Measurements from ENCODE around the gene ATP5F1B.
"Not testable (repeated sequence)": the region's sequence is repeated elsewhere in the genome, so short reads cannot be mapped to it uniquely, and the experiment has no call there.

Gene ATP5F1B

DNA sequence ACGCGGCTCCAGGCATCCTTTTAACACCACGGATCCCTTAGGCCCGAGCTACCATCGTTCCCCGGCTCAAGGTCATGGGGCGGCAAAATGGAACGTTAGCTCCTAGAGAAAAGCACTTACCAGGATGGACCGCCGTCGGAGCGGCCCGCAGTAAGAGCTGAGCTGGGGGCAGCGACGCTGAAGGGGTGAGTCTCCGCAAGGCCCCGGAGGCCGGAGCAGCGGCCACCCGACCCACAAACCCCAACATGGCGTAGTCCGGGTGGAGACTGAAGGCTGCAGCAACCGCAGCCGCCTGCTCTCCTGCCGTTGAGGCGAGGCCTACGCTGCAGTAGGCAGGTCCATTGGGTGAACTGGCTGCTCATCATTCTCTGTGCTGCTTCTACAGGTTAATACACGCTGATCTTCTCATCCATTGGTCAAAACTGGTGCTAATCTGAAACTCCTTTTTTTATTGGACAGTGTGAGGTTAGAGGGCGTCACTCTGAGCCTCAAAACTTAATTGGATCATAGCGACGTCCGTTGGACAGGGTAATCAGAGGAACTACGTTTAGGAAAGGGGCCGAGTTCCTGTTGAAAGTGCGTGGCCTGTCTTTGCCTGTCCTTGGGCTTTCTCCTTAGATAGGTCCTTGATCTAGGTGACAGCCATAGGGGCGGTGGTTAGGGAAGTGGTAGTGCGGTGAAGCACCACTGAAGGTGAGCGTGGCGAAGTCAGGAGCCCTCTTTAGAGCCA lies at the start of gene ATP5F1B:
TSS of gene ATP5F1B (minus strand) at position 268 of the 730 bp plus-strand sequence. CDS start at position 247, 21 bp downstream.
- peak; percentile 98 for DNase-seq (ENCODE audit: low spot score)

DNA sequence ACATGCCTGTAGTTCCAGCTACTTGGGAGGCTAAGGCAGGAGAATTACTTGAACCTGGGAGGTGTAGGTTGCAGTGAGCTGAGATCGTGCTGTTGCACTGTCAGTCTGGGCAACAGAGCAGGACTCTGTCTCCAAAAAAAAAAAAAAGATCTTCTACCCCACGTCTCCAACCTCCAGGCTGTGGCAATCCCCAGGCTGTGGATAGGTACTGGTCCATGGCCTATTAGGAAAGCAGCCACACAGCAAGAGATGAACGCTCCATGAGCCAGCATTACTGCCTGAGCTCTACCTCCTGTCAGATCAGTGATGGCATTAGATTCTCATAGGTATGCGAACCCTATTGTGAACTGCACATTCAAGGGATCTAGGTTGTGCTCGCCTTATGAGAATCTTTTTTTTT lies 48.4 kb upstream of the ATP5F1B start:
- DNase-seq (ENCODE audit: low spot score), result no peak

DNA sequence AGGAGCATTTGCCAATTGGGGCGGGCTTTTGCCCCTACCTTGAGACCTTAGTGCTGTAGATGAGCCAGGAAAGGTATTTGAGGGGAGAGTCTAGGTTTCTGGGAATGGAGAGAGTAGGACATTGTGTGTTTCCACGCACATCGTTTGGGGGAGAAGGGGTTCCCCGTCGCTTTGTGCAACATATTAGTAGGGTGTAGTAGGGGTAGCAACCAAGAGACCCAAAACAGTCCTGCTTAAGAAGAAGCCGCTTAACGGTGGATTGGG lies 43.0 kb upstream of the ATP5F1B start:
- DNase-seq (ENCODE audit: low spot score), result no peak

- DNase-seq (ENCODE audit: low spot score), result peak; percentile 98
Measured at GRCh38 chr12:56688129-56688845, 42.5 kb upstream of the ATP5F1B start, which contains the start of gene PTGES3. TSS of gene PTGES3 (minus strand) at chr12:56688284. CDS start at chr12:56687999, 285 bp downstream.

DNA sequence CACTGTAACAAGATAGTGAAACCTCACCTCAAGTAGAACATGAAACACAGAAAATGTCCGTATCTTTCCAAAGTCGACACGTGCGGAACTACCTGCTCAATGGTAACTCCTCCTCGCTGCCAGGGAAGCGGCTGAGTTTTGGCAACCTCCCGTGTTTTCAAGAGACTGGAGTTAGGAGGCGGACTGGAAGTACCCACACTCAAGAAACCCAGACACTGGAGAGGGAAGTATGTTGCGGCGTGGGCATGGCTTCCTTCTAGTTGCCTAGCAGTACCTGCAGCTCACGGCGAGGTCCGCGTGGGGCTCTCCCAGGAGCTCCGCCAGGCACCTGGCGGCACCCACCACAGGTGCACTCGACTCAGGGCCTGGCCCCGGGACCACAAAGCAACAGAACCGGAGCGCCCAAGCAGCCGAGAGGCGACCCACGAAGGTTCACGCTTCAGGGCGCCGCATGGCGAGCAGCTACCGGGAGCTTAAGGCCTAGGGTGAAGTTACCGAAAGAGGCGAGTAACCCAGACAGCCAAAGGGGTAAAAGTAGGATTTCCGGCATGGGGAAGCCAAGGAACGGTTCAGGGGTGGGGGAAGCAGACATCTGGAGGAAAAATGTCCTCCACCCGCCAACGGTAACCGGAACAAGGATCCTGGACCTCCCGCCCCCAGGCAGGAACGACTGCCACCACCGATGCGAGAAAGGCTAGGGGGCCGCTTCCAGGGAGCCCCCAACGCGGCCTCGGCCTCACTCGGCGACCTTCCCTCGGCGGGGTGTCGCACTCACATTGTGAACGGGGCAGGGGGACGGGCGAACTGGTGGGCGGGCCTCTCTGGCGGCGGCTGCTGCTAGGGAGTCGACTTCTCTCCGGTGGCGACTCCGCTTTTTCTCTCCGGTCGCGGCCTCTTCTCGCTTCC lies 41.7 kb upstream of the ATP5F1B start:
- peak; percentile 48 for DNase-seq (ENCODE audit: low spot score)

DNA sequence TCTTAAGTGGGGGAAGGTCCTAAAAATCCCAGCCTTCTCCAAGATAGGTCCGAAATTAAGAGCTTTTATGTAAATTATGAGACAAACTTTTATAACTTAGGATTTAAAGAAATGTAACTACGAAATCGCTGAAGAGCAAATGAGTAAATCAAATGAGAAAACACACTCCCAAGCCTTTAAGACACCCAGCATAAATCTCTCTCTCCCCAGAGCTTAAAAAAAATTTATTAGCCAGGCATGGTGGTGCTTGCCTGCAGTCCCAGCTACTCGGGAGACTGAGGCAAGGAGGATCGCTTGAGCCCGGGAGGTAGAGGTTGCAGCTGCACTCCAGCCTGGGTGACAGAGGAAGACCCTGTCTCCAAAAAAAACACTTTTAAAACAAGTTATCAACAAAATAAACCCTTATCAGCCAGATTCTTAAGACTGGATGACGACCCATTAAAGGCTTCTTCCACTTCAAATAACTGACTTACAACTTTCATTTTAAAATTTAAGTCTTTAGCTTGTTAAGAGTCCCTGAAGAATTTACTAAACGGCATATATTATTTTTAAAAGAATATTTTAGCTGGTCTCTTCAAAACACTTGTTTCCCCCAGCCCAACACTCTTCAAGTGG lies 39.1 kb upstream of the ATP5F1B start:
- DNase-seq (ENCODE audit: low spot score), result no peak

DNA sequence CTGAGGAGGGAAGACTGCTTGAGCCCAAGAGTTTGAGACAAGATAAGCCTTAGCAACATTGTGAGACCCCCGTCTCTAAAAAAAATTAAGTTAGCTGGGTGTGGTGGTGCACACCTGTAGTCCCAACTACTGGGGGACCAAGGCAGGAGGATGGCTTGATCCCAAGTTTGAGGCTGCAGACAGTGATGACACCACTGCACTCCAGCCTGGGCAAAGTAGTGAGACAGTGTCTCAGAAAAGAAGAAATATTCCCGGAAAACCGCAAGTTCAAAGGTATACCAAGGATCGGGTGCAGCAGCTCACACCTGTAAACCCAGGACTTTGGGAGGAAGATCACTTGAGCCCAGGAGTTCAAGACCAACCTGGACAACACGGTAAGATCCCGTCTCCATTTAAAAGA lies 36.5 kb upstream of the ATP5F1B start:
- DNase-seq (ENCODE audit: low spot score), result no peak

DNA sequence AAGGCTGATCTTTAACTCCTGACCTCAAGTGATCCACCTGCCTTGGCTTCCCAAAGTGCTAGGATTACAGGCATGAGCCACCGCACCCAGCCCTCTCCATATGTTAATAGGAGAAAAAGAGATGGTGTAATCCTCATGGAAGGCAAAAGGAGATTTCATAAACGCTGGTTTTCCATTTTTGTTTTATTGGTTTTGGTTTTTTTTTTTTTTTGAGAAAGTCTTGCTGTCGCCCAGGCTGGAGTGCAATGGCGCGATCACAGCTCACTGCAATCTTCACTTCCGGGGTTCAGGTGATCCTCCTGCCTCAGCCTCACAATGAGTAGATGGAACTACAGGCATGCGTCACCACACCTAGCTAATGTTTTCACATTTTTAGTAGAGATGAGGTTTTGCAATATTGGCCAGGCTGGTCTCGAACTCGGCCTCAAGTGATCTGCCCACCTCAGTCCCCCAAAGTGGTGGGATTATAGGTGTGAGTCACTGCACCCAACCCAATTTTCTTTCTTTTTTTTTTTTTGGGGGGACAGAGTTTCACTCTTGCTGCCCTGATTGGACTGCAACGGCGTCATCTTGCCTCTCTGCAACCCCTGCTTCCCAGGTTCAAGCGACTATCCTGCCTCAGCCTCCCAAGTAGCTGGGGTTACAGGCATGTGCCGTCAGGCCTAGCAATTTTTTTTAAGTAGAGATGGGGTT lies 34.2 kb upstream of the ATP5F1B start:
- no peak for DNase-seq (ENCODE audit: low spot score)

- no peak for DNase-seq (ENCODE audit: low spot score)
Measured at GRCh38 chr12:56678852-56679251, 33.1 kb upstream of the ATP5F1B start.

DNA sequence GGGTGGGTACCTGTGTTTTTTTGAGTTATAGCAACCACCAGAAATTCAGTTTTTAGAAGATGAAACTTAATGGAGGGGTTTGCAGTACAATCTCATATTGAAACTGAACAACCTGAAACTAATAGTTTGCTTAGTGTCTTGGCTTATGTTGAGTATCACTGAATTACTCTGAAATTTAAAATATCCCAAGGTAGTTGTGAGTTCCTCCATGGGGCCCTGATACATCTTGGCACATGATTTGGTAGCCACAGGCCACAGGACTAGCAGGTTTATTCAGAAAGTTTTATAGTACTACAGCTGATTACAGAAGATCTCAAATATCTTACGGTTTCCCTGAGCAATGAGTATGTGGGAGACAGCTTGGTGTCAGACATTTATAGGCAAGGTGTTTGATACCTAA lies 31.9 kb upstream of the ATP5F1B start:
- DNase-seq (ENCODE audit: low spot score), result no peak

GRCh38 chr12:56676851-56677580 lies 31.2 kb upstream of the ATP5F1B start:
- DNase-seq (ENCODE audit: low spot score), result no peak

DNA sequence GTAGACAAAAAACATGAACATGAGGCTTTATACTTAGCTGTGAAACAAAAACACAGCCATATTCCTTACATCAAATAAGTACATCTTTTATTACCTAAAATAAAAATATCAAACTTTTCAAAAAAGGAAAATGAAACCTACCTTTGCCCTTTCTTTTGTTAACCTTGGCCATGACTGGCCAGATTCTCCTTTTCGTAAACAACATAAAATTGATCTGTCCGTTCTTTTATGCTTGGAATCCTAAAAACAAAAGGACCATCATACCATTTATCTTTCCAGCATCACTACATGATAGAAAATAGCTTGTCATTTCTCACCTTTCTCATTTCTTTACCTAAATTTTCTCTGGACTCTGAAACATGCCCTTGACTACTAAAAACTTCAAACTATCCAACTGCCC lies 25.8 kb upstream of the ATP5F1B start:
- no peak for DNase-seq (ENCODE audit: low spot score)

DNA sequence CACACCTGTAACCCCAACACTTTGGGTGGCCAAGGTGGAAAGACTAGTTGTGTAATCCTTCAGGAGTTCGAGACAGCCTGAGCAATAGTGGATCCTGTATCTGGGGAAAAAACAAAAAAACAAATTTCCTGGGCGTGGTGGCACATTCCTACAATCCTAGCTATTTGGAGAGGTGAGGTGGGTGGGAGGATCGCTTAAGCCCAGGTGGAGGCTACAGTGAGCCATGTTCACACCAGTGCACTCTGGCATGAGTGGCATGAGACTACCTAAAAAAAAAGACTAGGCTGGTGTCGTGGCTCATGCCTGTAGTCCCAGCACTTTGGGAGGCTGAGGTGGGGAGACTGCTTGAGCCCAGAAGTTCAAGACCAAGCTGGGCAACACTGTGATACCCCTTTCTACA lies 25.1 kb upstream of the ATP5F1B start:
- no peak for DNase-seq (ENCODE audit: low spot score)

- no peak for DNase-seq (ENCODE audit: low spot score)
Measured at GRCh38 chr12:56668197-56668457, 22.3 kb upstream of the ATP5F1B start.

DNA sequence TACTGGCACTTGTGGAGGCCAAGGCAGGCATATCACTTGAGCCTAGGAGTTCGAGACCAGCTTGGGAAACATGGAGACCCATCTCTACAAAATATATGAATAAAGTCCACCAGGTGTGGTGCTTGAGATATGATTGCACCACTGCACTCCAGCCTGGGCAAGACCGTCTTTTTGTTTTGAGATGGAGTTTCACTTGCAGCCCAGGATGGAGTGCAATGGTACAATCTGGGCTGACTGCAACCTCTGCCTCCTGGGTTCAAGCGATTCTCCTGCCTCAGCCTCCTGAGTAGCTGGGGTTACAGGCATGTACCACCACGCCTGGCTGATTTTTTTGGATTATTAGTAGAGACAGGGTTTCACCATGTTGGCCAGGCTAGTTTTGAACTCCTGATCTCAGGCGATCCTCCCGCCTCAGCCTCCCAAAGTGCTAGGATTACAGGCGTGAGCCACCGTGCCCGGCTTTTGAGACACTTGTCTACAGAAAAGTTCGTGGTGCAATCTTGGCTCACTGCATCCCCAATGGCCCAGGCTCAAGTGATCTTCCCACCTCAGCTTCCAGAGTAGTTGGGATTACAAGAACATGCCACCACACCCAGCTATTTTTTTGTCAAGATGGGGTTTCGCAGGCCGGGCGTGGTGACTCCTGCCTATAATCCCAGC lies 16.3 kb upstream of the ATP5F1B start:
- no peak for DNase-seq (ENCODE audit: low spot score)

GRCh38 chr12:56661560-56661959 lies 15.8 kb upstream of the ATP5F1B start:
- DNase-seq (ENCODE audit: low spot score), result no peak

DNA sequence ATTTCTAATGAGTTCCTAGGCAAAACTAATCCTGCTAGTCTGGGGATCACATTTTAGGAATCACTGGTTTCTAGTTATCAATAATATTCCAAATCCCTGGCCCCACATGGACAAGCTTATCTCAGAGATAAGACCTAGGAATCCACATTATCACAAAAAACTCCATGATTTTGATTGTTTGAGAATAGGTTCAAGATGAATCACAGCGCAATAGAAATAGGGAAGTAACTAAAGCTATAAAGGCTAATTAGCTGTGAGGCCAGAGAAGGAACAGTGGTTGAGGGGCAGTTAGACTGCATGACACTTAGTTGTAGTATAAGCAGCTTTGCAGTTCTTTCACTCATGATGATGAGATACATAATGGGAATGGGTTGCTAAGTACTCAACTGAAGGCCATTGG lies 13.1 kb upstream of the ATP5F1B start:
- no peak for DNase-seq (ENCODE audit: low spot score)

DNA sequence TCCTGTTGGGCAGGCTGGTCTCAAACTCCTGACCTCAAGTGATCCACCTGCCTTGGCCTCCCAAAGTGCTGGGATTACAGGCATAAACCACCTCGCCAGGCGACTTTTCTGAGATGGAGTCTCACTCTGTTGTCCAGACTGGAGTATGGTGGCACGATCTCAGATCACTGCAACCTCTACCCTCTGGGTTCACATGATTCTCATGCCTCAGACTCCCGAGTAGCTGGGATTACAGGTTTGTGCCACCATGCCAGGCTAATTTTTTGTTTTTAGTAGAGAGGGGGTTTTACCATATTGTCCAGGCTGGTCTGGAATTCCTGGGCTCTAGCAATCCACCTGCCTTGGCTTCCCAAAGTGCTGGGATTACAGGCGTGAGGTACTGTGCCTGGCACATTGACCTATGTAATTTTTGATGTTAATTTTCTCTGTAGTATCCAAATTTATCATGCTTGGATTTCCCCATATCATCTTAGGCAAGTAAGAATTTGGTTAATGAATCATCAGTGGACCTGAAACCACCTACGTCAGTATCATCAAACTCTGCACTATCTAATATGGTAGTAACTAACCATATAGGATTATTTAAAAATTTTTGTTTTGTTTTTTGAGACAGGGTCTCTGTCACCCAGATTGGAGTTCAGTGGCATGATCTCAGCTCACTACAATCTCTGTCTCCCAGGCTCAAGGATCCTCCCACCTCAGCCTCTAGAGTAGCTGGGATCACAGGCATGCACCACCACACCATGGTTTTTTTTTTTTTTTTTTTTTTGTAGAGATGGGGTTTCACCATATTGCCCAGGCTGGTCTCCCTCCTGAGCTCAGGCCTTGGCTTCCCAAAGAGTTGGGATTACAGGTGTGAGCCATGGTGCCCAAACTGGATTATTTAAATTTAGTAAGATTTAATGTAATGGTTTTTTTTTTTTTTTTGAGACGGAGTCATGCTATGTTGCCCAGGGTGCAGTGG lies 11.9 kb upstream of the ATP5F1B start:
- no peak for DNase-seq (ENCODE audit: low spot score)

- not testable (repeated sequence) for DNase-seq (ENCODE audit: low spot score)
Measured at GRCh38 chr12:56653781-56654180, 8.0 kb upstream of the ATP5F1B start.

DNA sequence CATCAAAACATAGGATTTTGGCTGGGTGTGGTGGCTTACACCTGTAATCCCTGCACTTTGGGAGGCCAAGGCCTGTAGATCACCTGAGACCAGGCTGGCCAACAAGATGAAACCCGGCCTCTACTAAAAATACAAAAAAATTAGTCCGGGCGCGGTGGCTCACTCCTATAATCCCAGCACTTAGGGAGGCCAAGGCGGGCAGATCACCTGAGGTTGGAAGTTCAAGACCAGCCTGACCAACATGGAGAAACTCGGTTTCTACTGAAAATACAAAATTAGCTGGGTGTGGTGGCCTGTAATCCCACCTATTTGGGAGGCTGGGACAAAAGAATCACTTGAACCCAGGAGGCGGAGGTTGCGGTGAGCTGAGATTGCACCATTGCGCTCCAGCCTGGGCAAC lies 2.2 kb upstream of the ATP5F1B start:
- DNase-seq (ENCODE audit: low spot score), result not testable (repeated sequence)

All from CD4-positive, alpha-beta T cell treated with Interleukin-15 for 4 hours (primary cell).